GM23338 (cell line): ENCODE results near the gene SMAGP. TPM values are rescaled to one million over a fixed set of nuclear protein-coding genes. Genes with fewer than 3 reads are reported as not detected.

Experiments used
- ATAC-seq: fragments of 200-7000 bp; cut with Tn5 transposase; 3 replicates; pipeline ENCODE4 v1.9.1; 2020
- DNase-seq: peaks from one replicate; pipeline ENCODE4 v3.0.0-alpha.2; 2015; ENCODE audit warnings: low spot score
- H2AFZ ChIP-seq: fragments of 200-600 bp; sonication (generic); 2 replicates; pipeline ENCODE4 v1.8.0; 2016; ENCODE audit warnings: antibody characterized with exemption, mild to moderate bottlenecking, moderate library complexity
- H3F3A ChIP-seq: fragments of 200-600 bp; sonication (generic); replicated peaks from 2 replicates; pipeline ENCODE4 v1.8.0; 2017; ENCODE audit warnings: antibody characterized with exemption, mixed run types, low read depth
- H3K27ac ChIP-seq: fragments of 200-600 bp; sonication (generic); 2 replicates; pipeline ENCODE4 v1.6.1; 2016; ENCODE audit warnings: low read depth
- H3K27me3 ChIP-seq: fragments of 200-600 bp; sonication (generic); 2 replicates; pipeline ENCODE4 v1.8.0; 2016; ENCODE audit warnings: mild to moderate bottlenecking, mixed run types, moderate library complexity; ENCODE audit not compliant: insufficient read depth
- H3K36me3 ChIP-seq: fragments of 200-600 bp; sonication (generic); 2 replicates; pipeline ENCODE4 v1.8.0; 2016; ENCODE audit warnings: mild to moderate bottlenecking; ENCODE audit not compliant: insufficient read depth
- H3K4me1 ChIP-seq: fragments of 200-600 bp; sonication (generic); 2 replicates; pipeline ENCODE4 v1.8.0; 2016; ENCODE audit warnings: mild to moderate bottlenecking, moderate library complexity; ENCODE audit not compliant: insufficient read depth
- H3K4me2 ChIP-seq: fragments of 200-600 bp; sonication (generic); 2 replicates; pipeline ENCODE4 v1.7.1; 2017; ENCODE audit warnings: mixed run types
- H3K4me3 ChIP-seq: fragments of 200-600 bp; sonication (generic); 2 replicates; pipeline ENCODE4 v1.6.1; 2016; ENCODE audit warnings: mixed run types
- H3K79me2 ChIP-seq: fragments of 200-600 bp; sonication (generic); replicated peaks from 2 replicates; pipeline ENCODE4 v1.8.0; 2017; ENCODE audit warnings: mild to moderate bottlenecking; ENCODE audit not compliant: insufficient read depth
- H3K9me2 ChIP-seq: fragments of 200-600 bp; sonication (generic); 2 replicates; pipeline ENCODE4 v1.8.0; 2017; ENCODE audit not compliant: insufficient read depth
- H4K20me1 ChIP-seq: fragments of 200-600 bp; sonication (generic); replicated peaks from 2 replicates; pipeline ENCODE4 v1.8.0; 2017; ENCODE audit warnings: mild to moderate bottlenecking; ENCODE audit not compliant: insufficient read depth
- H3K27ac Mint-ChIP-seq: 2 replicates; pipeline ENCODE4 v1.8.0; 2020; ENCODE audit warnings: inconsistent platforms, mild to moderate bottlenecking, moderate library complexity, mixed read lengths
- H3K27me3 Mint-ChIP-seq: 3 replicates; pipeline ENCODE4 v1.8.0; 2022; ENCODE audit warnings: low read depth, mild to moderate bottlenecking, moderate library complexity, mixed read lengths, inconsistent platforms; ENCODE audit not compliant: insufficient read depth, poor library complexity
- H3K36me3 Mint-ChIP-seq: 3 replicates; pipeline ENCODE4 v1.8.0; 2021; ENCODE audit warnings: low read depth, mild to moderate bottlenecking, inconsistent platforms, moderate library complexity, mixed read lengths
- H3K4me1 Mint-ChIP-seq: 3 replicates; pipeline ENCODE4 v1.8.0; 2020; ENCODE audit warnings: mild to moderate bottlenecking, inconsistent platforms, mixed read lengths
- H3K4me3 Mint-ChIP-seq: 3 replicates; pipeline ENCODE4 v1.8.0; 2021; ENCODE audit warnings: moderate library complexity, mild to moderate bottlenecking, inconsistent platforms, mixed read lengths
- H3K9me3 Mint-ChIP-seq: 3 replicates; pipeline ENCODE4 v1.8.0; 2020; ENCODE audit warnings: moderate library complexity, mild to moderate bottlenecking, inconsistent platforms, mixed read lengths
- CREB1 ChIP-seq: fragments of 250-450 bp; sonication (Bioruptor Pico); IDR thresholded peaks from 2 replicates; pipeline ENCODE4 v1.5.0; 2020; ENCODE audit warnings: low read depth, mild to moderate bottlenecking, moderate library complexity
- CTCF ChIP-seq, 2 experiments: fragments of 200-600 bp in 1 of 2; sonication (generic) in 1 of 2; conservative IDR thresholded peaks; 2 replicates each; pipeline versions ENCODE4 v1.5.1 to v1.6.1; 2016 to 2017; ENCODE audit warnings: antibody characterized with exemption in 2 of 2, low read depth in 2 of 2, mild to moderate bottlenecking in 2 of 2, moderate library complexity in 1 of 2
- ETS1 ChIP-seq: IDR thresholded peaks from 2 replicates; pipeline ENCODE4 v1.6.1; 2016; ENCODE audit warnings: antibody characterized with exemption
- EZH2 ChIP-seq: fragments of 200-600 bp; sonication (generic); IDR thresholded peaks from one replicate; pipeline ENCODE4 v1.8.0; 2017; ENCODE audit warnings: antibody characterized with exemption, mild to moderate bottlenecking, low read depth; ENCODE audit not compliant: unreplicated experiment
- EZH2phosphoT487 ChIP-seq: fragments of 200-600 bp; sonication (generic); IDR thresholded peaks from one replicate; pipeline ENCODE4 v1.8.1; 2018; ENCODE audit warnings: antibody characterized with exemption; ENCODE audit not compliant: unreplicated experiment
- JUNB ChIP-seq: IDR thresholded peaks from one replicate; pipeline ENCODE4 v1.6.1; 2016; ENCODE audit warnings: antibody characterized with exemption; ENCODE audit not compliant: unreplicated experiment
- NANOG ChIP-seq: IDR thresholded peaks from 2 replicates; pipeline ENCODE4 v1.6.1; 2016; ENCODE audit warnings: antibody characterized with exemption, borderline replicate concordance
- POLR2AphosphoS5 ChIP-seq: IDR thresholded peaks from 2 replicates; pipeline ENCODE4 v1.6.1; 2016; ENCODE audit warnings: antibody characterized with exemption, low read depth
- REST ChIP-seq: IDR thresholded peaks from one replicate; pipeline ENCODE4 v1.6.1; 2018; ENCODE audit warnings: antibody characterized with exemption; ENCODE audit not compliant: unreplicated experiment
- STAT1 ChIP-seq: IDR thresholded peaks from one replicate; pipeline ENCODE4 v1.6.1; 2016; ENCODE audit warnings: antibody characterized with exemption; ENCODE audit not compliant: unreplicated experiment
- ZNF114 ChIP-seq: fragments of 250-450 bp; sonication (Bioruptor Pico); IDR thresholded peaks from 2 replicates; pipeline ENCODE4 v1.5.0; 2020; ENCODE audit warnings: mild to moderate bottlenecking, moderate library complexity
- ZNF331 ChIP-seq: fragments of 250-450 bp; sonication (Bioruptor Pico); IDR thresholded peaks from 2 replicates; pipeline ENCODE4 v1.5.0; 2020; ENCODE audit warnings: low read depth, mild to moderate bottlenecking, moderate library complexity
- ZNF462 ChIP-seq: fragments of 250-450 bp; sonication (Bioruptor Pico); IDR thresholded peaks from 2 replicates; pipeline ENCODE4 v1.5.0; 2020; ENCODE audit warnings: mild to moderate bottlenecking, moderate library complexity
- polyA plus RNA-seq: library from polyadenylated mRNA; unstranded; fragments of >200 nt; fragmentation: Nextera tagmentation; extraction: Ambion mirVana; gene quantifications from 2 replicates; pipeline ENCODE4 v1.2.1, GENCODE V29; 2016
- total RNA-seq: library from RNA; depleted of rRNA; stranded (reverse); fragments of >200 nt; shearing (Covaris generic); gene quantifications from 2 replicates; pipeline ENCODE4 v1.2.3, GENCODE V29; 2014

The SMAGP gene
- total and polyA plus RNA-seq, 2 experiments from 2014 or later = 4.7 to 8.2 TPM

GRCh38 chr12:51264297-51264696, 5.9 kb downstream of the SMAGP start:
- Histone ChIP-seq H3K9me2 (no peaks in the 10 kb centered on the region), H3K27me3 (no peaks in the 10 kb centered on the region), H3F3A (no peaks in the 10 kb centered on the region), H3K4me1 (no peaks in the 10 kb centered on the region), H3K27ac (no peak overlapping the region), H3K4me3 (no peak overlapping the region), H3K79me2 (no peaks in the 10 kb centered on the region), H3K36me3 (0 out of 2 replicates have a peak, but pooled peaks cover 3% of the 10 kb centered on the region), H4K20me1 (no peaks in the 10 kb centered on the region), H2AFZ (no peak overlapping the region), H3K4me2 (no peak overlapping the region)
- Mint-ChIP-seq H3K4me1 (peaks cover 11% of the 10 kb centered on the region), H3K36me3 (no peaks in the 10 kb centered on the region; the same call in 2 of the 3 replicates), H3K27me3 (peaks cover 7% of the 10 kb centered on the region), H3K27ac (no peak overlapping the region), H3K9me3 (no peaks in the 10 kb centered on the region), H3K4me3 (no peak overlapping the region)
- DNase-seq = no peak
- no peak for ATAC-seq
- TF ChIP-seq ZNF114 (CRISPR knock-in tag) = no peak
- no peak for TF ChIP-seq POLR2AphosphoS5
- no peak for TF ChIP-seq ZNF462 (CRISPR knock-in tag)
- TF ChIP-seq STAT1 = no peak
- TF ChIP-seq NANOG = no peak
- TF ChIP-seq ZNF331 (CRISPR knock-in tag) = no peak
- no peak for TF ChIP-seq CREB1 (CRISPR knock-in tag)
- no peak for TF ChIP-seq EZH2phosphoT487
- TF ChIP-seq JUNB = no peak
- TF ChIP-seq ETS1 = no peak
- TF ChIP-seq REST = no peak
- no peak for TF ChIP-seq EZH2
- no peak for TF ChIP-seq CTCF (conservative IDR thresholded peaks at IDR 0.05; ENCODE audit: low read depth in 2 of 2)
